Measurements from ENCODE around the gene NFILZ. TPM values are rescaled to one million over a fixed set of nuclear protein-coding genes. Genes with fewer than 3 reads are reported as not detected.
"Not testable (repeated sequence)": the region's sequence is repeated elsewhere in the genome, so short reads cannot be mapped to it uniquely, and the experiment has no call there.

Gene NFILZ
- total RNA-seq, 1 donor from 2014 or later: not detected

GRCh38 chr19:8616861-8617260, 13.6 kb upstream of the NFILZ start:
- Mint-ChIP-seq H3K36me3 (ENCODE audit: unreplicated experiment) (no peaks in the 10 kb centered on the region), H3K4me1 (ENCODE audit: unreplicated experiment) (peaks cover 21% of the 10 kb centered on the region), H3K9me3 (ENCODE audit: unreplicated experiment) (no peaks in the 10 kb centered on the region), H3K27me3 (ENCODE audit: unreplicated experiment) (peaks cover 9% of the 10 kb centered on the region), H3K4me3 (ENCODE audit: unreplicated experiment) (no peak overlapping the region), H3K27ac (ENCODE audit: unreplicated experiment) (no peak overlapping the region)
- TF ChIP-seq, protein P1, sequence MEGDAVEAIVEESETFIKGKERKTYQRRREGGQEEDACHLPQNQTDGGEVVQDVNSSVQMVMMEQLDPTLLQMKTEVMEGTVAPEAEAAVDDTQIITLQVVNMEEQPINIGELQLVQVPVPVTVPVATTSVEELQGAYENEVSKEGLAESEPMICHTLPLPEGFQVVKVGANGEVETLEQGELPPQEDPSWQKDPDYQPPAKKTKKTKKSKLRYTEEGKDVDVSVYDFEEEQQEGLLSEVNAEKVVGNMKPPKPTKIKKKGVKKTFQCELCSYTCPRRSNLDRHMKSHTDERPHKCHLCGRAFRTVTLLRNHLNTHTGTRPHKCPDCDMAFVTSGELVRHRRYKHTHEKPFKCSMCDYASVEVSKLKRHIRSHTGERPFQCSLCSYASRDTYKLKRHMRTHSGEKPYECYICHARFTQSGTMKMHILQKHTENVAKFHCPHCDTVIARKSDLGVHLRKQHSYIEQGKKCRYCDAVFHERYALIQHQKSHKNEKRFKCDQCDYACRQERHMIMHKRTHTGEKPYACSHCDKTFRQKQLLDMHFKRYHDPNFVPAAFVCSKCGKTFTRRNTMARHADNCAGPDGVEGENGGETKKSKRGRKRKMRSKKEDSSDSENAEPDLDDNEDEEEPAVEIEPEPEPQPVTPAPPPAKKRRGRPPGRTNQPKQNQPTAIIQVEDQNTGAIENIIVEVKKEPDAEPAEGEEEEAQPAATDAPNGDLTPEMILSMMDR (IDR thresholded peaks at IDR 0.05): no peak
- no peak for DNase-seq (ENCODE audit: extremely low spot score, unreplicated experiment)

- not testable (repeated sequence) for DNase-seq (ENCODE audit: extremely low spot score, unreplicated experiment); H3K4me3 Mint-ChIP-seq (ENCODE audit: unreplicated experiment); H3K27me3 Mint-ChIP-seq (ENCODE audit: unreplicated experiment); H3K9me3 Mint-ChIP-seq (ENCODE audit: unreplicated experiment); H3K27ac Mint-ChIP-seq (ENCODE audit: unreplicated experiment); H3K36me3 Mint-ChIP-seq (ENCODE audit: unreplicated experiment)
- peaks cover 17% of the 10 kb centered on the region for H3K4me1 Mint-ChIP-seq (ENCODE audit: unreplicated experiment)
Observed at GRCh38 chr19:8617325-8617724, 13.1 kb upstream of the NFILZ start.

GRCh38 chr19:8617984-8618383, 12.4 kb upstream of the NFILZ start:
- no peak overlapping the region for H3K27ac Mint-ChIP-seq (ENCODE audit: unreplicated experiment)
- H3K27me3 Mint-ChIP-seq (ENCODE audit: unreplicated experiment): peaks cover 9% of the 10 kb centered on the region
- TF ChIP-seq, protein P1 (IDR thresholded peaks at IDR 0.05): no peak
- no peaks in the 10 kb centered on the region for H3K9me3 Mint-ChIP-seq (ENCODE audit: unreplicated experiment)
- no peak overlapping the region for H3K4me3 Mint-ChIP-seq (ENCODE audit: unreplicated experiment)
- no peak for DNase-seq (ENCODE audit: extremely low spot score, unreplicated experiment)
- no peaks in the 10 kb centered on the region for H3K36me3 Mint-ChIP-seq (ENCODE audit: unreplicated experiment)
- H3K4me1 Mint-ChIP-seq (ENCODE audit: unreplicated experiment): peaks cover 16% of the 10 kb centered on the region

- H3K4me3 Mint-ChIP-seq (ENCODE audit: unreplicated experiment): no peak overlapping the region
- H3K27me3 Mint-ChIP-seq (ENCODE audit: unreplicated experiment): peaks cover 9% of the 10 kb centered on the region
- TF ChIP-seq, protein P1 (IDR thresholded peaks at IDR 0.05): no peak
- no peaks in the 10 kb centered on the region for H3K36me3 Mint-ChIP-seq (ENCODE audit: unreplicated experiment)
- H3K27ac Mint-ChIP-seq (ENCODE audit: unreplicated experiment): no peak overlapping the region
- no peak for DNase-seq (ENCODE audit: extremely low spot score, unreplicated experiment)
- no peaks in the 10 kb centered on the region for H3K9me3 Mint-ChIP-seq (ENCODE audit: unreplicated experiment)
- peaks cover 16% of the 10 kb centered on the region for H3K4me1 Mint-ChIP-seq (ENCODE audit: unreplicated experiment)
Observed at GRCh38 chr19:8618751-8619150, 11.7 kb upstream of the NFILZ start.

GRCh38 chr19:8622886-8623285, 7.5 kb upstream of the NFILZ start:
- TF ChIP-seq, protein P1 (IDR thresholded peaks at IDR 0.05): peak; percentile 45
- not testable (repeated sequence) for H3K9me3 Mint-ChIP-seq (ENCODE audit: unreplicated experiment); H3K4me1 Mint-ChIP-seq (ENCODE audit: unreplicated experiment); H3K27me3 Mint-ChIP-seq (ENCODE audit: unreplicated experiment); H3K36me3 Mint-ChIP-seq (ENCODE audit: unreplicated experiment); H3K27ac Mint-ChIP-seq (ENCODE audit: unreplicated experiment); H3K4me3 Mint-ChIP-seq (ENCODE audit: unreplicated experiment); DNase-seq (ENCODE audit: extremely low spot score, unreplicated experiment)

- Mint-ChIP-seq H3K27me3 (ENCODE audit: unreplicated experiment) (no peaks in the 10 kb centered on the region), H3K36me3 (ENCODE audit: unreplicated experiment) (no peaks in the 10 kb centered on the region), H3K4me3 (ENCODE audit: unreplicated experiment) (no peak overlapping the region), H3K27ac (ENCODE audit: unreplicated experiment) (no peak overlapping the region), H3K9me3 (ENCODE audit: unreplicated experiment) (no peaks in the 10 kb centered on the region), H3K4me1 (ENCODE audit: unreplicated experiment) (peaks cover 17% of the 10 kb centered on the region)
- no peak for DNase-seq (ENCODE audit: extremely low spot score, unreplicated experiment)
- TF ChIP-seq, protein P1 (IDR thresholded peaks at IDR 0.05): no peak
Observed at GRCh38 chr19:8626842-8627241, 3.6 kb upstream of the NFILZ start.

Data from osteocyte (in vitro differentiated cells).